Neural cell (in vitro differentiated cells): Measurements from ENCODE around the gene AGRN.

ENCODE experiments used
- POLR2AphosphoS5 ChIP-seq: IDR thresholded peaks from 2 replicates; pipeline ENCODE4 v1.6.1; 2012
- TF ChIP-seq, protein P1 (sequence below): fragments of 450-650 bp; IDR thresholded peaks from 2 replicates; pipeline ENCODE4 v1.5.1; 2014; ENCODE audit warnings: antibody characterized with exemption, mild to moderate bottlenecking, moderate library complexity; ENCODE audit not compliant: poor library complexity, severe bottlenecking

- no peak for TF ChIP-seq POLR2AphosphoS5
- TF ChIP-seq, protein P1, sequence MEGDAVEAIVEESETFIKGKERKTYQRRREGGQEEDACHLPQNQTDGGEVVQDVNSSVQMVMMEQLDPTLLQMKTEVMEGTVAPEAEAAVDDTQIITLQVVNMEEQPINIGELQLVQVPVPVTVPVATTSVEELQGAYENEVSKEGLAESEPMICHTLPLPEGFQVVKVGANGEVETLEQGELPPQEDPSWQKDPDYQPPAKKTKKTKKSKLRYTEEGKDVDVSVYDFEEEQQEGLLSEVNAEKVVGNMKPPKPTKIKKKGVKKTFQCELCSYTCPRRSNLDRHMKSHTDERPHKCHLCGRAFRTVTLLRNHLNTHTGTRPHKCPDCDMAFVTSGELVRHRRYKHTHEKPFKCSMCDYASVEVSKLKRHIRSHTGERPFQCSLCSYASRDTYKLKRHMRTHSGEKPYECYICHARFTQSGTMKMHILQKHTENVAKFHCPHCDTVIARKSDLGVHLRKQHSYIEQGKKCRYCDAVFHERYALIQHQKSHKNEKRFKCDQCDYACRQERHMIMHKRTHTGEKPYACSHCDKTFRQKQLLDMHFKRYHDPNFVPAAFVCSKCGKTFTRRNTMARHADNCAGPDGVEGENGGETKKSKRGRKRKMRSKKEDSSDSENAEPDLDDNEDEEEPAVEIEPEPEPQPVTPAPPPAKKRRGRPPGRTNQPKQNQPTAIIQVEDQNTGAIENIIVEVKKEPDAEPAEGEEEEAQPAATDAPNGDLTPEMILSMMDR = no peak
Measured at GRCh38 chr1:978069-978834, 41.7 kb upstream of the AGRN start.
